Urinary bladder (tissue), 4 donors: ENCODE data around the gene S100A16. TPM values are rescaled to one million over a fixed set of nuclear protein-coding genes. Genes with fewer than 3 reads are reported as not detected.

Experiments
- DNase-seq: peaks from one replicate; pipeline ENCODE4 v3.0.0-alpha.2; 2015; ENCODE audit errors: extremely low spot score
- H3K27ac ChIP-seq: one replicate; pipeline ENCODE4 v1.5.1; 2013; ENCODE audit warnings: low read depth, mild to moderate bottlenecking, moderate library complexity
- H3K36me3 ChIP-seq: one replicate; pipeline ENCODE4 v1.6.1; 2013; ENCODE audit warnings: mild to moderate bottlenecking, moderate library complexity; ENCODE audit not compliant: insufficient read depth
- H3K4me1 ChIP-seq: one replicate; pipeline ENCODE4 v1.6.1; 2013; ENCODE audit warnings: mild to moderate bottlenecking, moderate library complexity; ENCODE audit not compliant: insufficient read depth
- H3K4me3 ChIP-seq: one replicate; pipeline ENCODE4 v1.5.1; 2013; ENCODE audit warnings: low read depth, low read length
- WGBS: extraction: QIAGEN DNeasy Blood & Tissue Kit; methylation state at CpG from one replicate; pipeline ENCODE4 v1.1.7; 2013; 5-methylcytosine and 5-hydroxymethylcytosine counted together
- polyA plus RNA-seq: library from polyadenylated mRNA; stranded (reverse); fragments of 200-250 nt; gene quantifications from one replicate; pipeline ENCODE4 v1.2.3, GENCODE V29; 2013
- total RNA-seq: library from RNA; depleted of rRNA; stranded (reverse); fragments of >200 nt; gene quantifications from one replicate; pipeline ENCODE4 v1.2.3, GENCODE V29; 2014
- donor health status: healthy with polysubstance abuse.
- donor health status: healthy.

The S100A16 gene
- total and polyA plus RNA-seq, 2 donors: 51.3 to 83.8 TPM

GRCh38 chr1:153630384-153630783, 17.4 kb upstream of the S100A16 start:
- DNase-seq: no peak
- no peak overlapping the region for H3K27ac ChIP-seq
- H3K4me3 ChIP-seq: no peak overlapping the region
- H3K36me3 ChIP-seq: no peaks in the 10 kb centered on the region
- WGBS: 79% methylated on average over 7 of the region's 7 CpGs
- peaks cover 2% of the 10 kb centered on the region for H3K4me1 ChIP-seq

GRCh38 chr1:153629971-153630370, 17.0 kb upstream of the S100A16 start:
- Histone ChIP-seq H3K4me1 (peaks cover 2% of the 10 kb centered on the region), H3K36me3 (no peaks in the 10 kb centered on the region), H3K27ac (no peak overlapping the region), H3K4me3 (no peak overlapping the region)
- WGBS: 75% methylated on average over 1 of the region's 1 CpG
- DNase-seq: no peak

- no peaks in the 10 kb centered on the region for H3K36me3 ChIP-seq
- no peak overlapping the region for H3K4me3 ChIP-seq
- WGBS: 73% methylated on average over 5 of the region's 5 CpGs
- no peak overlapping the region for H3K27ac ChIP-seq
- H3K4me1 ChIP-seq: peaks cover 2% of the 10 kb centered on the region
- no peak for DNase-seq
Observed at GRCh38 chr1:153629343-153629665, 16.4 kb upstream of the S100A16 start.

GRCh38 chr1:153628638-153629342, 15.9 kb upstream of the S100A16 start:
- Histone ChIP-seq H3K4me3 (no peak overlapping the region), H3K27ac (no peak overlapping the region), H3K4me1 (peaks cover 2% of the 10 kb centered on the region), H3K36me3 (no peaks in the 10 kb centered on the region)
- no peak for DNase-seq
- 86% methylated on average over 6 of the region's 6 CpGs for WGBS

GRCh38 chr1:153627715-153628626, 15.0 kb upstream of the S100A16 start, which contains the start of gene S100A1:
Gene S100A1, plus strand, starts transcription at chr1:153628434. Its CDS starts 2,088 bp downstream, at chr1:153630522.
- WGBS: 69% methylated on average over 10 of the region's 10 CpGs
- no peak for DNase-seq

GRCh38 chr1:153626904-153627714, 14.2 kb upstream of the S100A16 start, which contains the start of gene S100A13:
Gene S100A13, minus strand, starts transcription at chr1:153627505. Its CDS starts 1,033 bp downstream, at chr1:153626472.
- peak within 1 kb of the TSS; percentile 47 for H3K4me3 ChIP-seq
- 8% methylated on average over 28 of the region's 28 CpGs for WGBS
- no peaks in the 10 kb centered on the region for H3K36me3 ChIP-seq
- H3K4me1 ChIP-seq: peaks cover 2% of the 10 kb centered on the region
- peak within 1 kb of the TSS; percentile 90 for H3K27ac ChIP-seq
- no peak for DNase-seq

More at GRCh38 chr1:153627715-153628626, 15.0 kb upstream of the S100A16 start, which contains the start of gene S100A1:
- peak within 1 kb of the TSS; percentile 90 for H3K27ac ChIP-seq
- H3K4me3 ChIP-seq: peak within 1 kb of the TSS; percentile 47
- no peaks in the 10 kb centered on the region for H3K36me3 ChIP-seq
- peaks cover 2% of the 10 kb centered on the region for H3K4me1 ChIP-seq

GRCh38 chr1:153626477-153626903, 13.6 kb upstream of the S100A16 start:
- WGBS: 48% methylated on average over 3 of the region's 3 CpGs
- no peaks in the 10 kb centered on the region for H3K36me3 ChIP-seq
- peaks cover 2% of the 10 kb centered on the region for H3K4me1 ChIP-seq
- H3K4me3 ChIP-seq: peak overlapping the region; percentile 47
- H3K27ac ChIP-seq: peak overlapping the region; percentile 90
- DNase-seq: no peak

- H3K4me1 ChIP-seq: peaks cover 2% of the 10 kb centered on the region
- H3K36me3 ChIP-seq: no peaks in the 10 kb centered on the region
- no peak for DNase-seq
- 62% methylated on average over 10 of the region's 10 CpGs for WGBS
- H3K27ac ChIP-seq: no peak overlapping the region
- H3K4me3 ChIP-seq: no peak overlapping the region
Observed at GRCh38 chr1:153624965-153625611, 12.2 kb upstream of the S100A16 start.

- no peak overlapping the region for H3K27ac ChIP-seq
- H3K4me3 ChIP-seq: no peak overlapping the region
- peaks cover 2% of the 10 kb centered on the region for H3K4me1 ChIP-seq
- no peak for DNase-seq
- WGBS: 80% methylated on average over 7 of the region's 7 CpGs
- peaks cover 2% of the 10 kb centered on the region for H3K36me3 ChIP-seq
Observed at GRCh38 chr1:153623101-153623500, 10.2 kb upstream of the S100A16 start.

- no peak for DNase-seq
- Histone ChIP-seq H3K4me3 (no peak overlapping the region), H3K36me3 (peaks cover 2% of the 10 kb centered on the region), H3K4me1 (no peaks in the 10 kb centered on the region), H3K27ac (no peak overlapping the region)
- WGBS: 95% methylated on average over 6 of the region's 6 CpGs
Observed at GRCh38 chr1:153619171-153619570, 6.2 kb upstream of the S100A16 start.

- Histone ChIP-seq H3K27ac (no peak overlapping the region), H3K4me1 (no peaks in the 10 kb centered on the region), H3K36me3 (peaks cover 2% of the 10 kb centered on the region), H3K4me3 (no peak overlapping the region)
- no peak for DNase-seq
- 62% methylated on average over 6 of the region's 6 CpGs for WGBS
Observed at GRCh38 chr1:153617663-153618062, 4.7 kb upstream of the S100A16 start.

- Histone ChIP-seq H3K36me3 (peaks cover 2% of the 10 kb centered on the region), H3K27ac (no peak overlapping the region), H3K4me3 (no peak overlapping the region), H3K4me1 (no peaks in the 10 kb centered on the region)
- DNase-seq: no peak
- 68% methylated on average over 5 of the region's 5 CpGs for WGBS
Observed at GRCh38 chr1:153616917-153617311, 4.0 kb upstream of the S100A16 start.
